ENCODE measurements around the gene DOCK8.

DOCK8 gene

GRCh38 chr9:469672-470551, 255.2 kb downstream of the DOCK8 start:
- peak; percentile 82 for DNase-seq

DNA sequence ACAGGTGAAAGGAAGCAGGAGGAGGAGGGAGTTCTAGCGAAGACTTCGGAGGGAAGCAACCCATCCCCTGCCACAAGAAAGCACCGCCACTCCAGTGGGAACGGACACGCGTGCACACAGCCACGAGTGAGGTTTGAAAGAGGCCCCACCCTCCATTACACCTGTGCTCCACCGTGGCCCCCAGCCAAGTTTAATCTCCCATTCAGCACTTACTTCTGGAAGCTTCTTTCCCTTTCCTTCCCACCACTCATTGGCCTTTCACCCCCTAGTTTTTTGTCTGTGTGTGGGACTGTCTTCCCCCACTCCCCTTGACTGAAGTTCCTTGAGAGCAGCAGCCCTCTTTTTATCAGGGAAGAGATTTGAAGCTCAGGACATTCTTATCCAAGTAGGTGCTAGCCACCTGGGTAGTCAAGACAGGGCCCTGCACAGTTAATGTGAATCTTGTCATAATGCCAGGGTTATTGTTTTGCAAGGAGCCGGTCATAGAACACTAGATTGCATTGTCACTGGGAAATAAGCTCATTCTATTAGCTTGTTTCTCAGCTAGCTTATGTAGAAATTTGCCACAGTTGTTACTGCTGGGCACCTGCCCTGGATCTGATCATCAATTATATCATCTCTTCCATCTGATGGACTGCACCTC, 256.0 kb downstream of the DOCK8 start:
- no peak for DNase-seq

DNA sequence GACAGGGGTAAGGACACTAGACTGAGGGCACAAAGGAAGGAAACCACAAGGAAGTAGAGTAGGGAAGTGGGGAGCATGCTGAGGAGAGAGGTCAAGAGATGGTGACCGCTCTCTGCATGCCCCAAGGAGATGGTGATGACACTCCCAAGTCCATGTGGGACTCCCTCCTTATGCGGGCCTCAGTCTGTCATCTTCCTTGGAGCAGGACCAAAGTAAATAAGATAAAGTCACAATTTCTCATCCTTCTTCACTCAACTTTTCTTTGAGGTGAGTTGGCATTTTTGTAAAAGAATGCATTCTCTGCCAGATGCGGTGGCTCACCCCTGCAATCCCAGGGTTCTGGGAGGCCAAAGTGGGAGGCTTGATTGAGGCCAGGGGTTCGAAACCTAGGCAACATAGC, 256.7 kb downstream of the DOCK8 start:
- DNase-seq, result no peak

DNA sequence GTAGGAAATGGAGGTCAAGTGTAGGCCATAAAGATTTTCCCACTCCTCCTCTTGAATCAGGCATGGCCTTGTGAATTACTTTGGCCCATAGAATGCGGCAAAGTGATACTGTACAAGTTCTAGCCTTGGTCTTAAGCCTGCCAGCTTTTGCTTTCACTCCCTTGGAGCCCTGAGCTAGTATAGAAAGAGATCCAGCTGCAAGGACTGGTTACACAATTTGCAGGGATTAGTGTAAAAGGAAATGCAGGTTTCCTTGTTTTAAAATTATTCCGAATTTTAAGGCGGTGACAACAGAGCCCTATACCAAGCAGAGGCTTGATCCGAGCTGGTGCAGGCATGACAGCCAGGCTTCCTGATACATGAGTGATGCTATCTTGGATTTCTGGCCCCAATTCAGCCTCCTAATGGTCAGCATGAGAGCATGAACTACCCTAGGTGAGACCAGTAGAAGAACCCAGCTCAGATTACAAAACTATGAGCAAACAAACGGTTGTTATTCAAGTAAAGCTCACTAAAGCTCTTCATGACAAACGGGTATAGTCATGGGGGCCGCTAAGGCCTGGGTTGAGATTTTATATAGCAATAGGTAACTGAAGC, 257.9 kb downstream of the DOCK8 start:
- no peak for DNase-seq

- DNase-seq, result no peak
These were observed 262.5 kb downstream of the DOCK8 start for GRCh38 chr9:477193-477592.

DNA sequence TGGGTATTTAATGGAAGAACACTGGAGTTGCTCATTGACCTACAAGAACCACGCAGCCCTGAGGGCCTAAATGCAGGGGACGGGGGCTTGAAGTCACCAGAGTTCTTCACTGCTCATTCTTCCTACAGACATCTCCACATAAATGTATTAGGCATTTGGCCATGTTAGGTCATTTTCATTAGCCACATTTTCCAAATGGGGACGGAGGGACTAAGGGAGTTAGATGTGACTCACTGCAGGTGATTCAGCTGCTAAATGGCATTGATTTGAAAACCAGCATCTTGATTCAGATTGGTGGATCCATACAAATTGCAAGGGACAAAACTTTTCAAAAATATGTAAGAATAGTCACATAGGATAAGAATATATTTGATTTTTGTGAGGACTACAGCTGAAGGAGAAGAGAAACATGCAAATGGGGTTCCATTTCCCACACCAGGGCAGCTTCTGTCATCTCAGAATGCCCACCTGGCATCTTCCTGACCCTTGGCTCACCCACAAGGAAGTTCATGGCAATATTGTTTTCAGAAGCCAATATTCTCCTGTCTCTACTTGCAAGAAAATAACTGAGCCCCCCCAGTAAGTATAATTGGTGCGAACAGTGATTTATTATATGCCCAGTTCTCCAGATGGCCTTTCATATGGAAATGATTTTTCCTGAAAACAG, 264.8 kb downstream of the DOCK8 start:
- DNase-seq, result no peak

GRCh38 chr9:479971-480350, 265.3 kb downstream of the DOCK8 start:
- no peak for DNase-seq

- DNase-seq, result no peak
These were observed 268.1 kb downstream of the DOCK8 start for GRCh38 chr9:482739-483138.

GRCh38 chr9:486156-486555, 271.5 kb downstream of the DOCK8 start:
- DNase-seq, result no peak

DNA sequence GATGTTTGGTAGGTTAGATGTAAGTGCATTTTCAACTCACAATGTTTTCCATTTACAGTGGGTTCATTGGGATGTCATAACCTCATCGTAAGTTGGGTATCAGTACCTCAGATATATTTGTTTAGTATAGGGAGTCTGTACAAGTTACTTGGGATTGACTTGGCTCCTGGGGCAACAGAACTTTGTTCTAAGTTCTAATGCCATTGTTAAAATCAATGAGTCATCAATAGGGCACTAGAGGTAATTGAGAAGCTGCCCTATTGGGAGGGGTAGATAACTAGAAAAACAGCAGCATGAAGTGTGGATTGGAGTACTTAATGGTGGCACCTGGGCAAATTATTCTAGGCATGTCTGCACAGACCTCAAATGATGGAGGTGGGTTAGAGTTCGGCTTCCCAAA, 272.8 kb downstream of the DOCK8 start:
- DNase-seq, result no peak

DNA sequence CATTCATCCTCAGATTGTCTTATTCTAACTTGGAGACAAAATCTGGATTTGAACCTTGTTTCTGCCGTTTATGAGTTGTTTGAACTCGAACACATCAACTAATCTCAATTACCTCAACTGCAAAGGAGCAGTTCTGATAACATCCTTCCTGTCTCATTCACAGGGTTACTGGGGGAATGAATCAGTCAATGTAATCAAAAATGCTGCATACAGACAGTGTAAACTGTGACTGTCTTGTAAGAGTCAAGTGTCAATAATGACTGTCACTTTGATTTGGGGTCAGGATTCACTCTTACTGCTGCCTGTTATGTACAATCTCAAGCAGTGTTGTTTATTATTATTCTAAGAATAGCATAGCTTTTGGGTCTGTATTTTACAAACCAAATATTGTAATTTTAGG, 273.8 kb downstream of the DOCK8 start:
- no peak for DNase-seq

DNA sequence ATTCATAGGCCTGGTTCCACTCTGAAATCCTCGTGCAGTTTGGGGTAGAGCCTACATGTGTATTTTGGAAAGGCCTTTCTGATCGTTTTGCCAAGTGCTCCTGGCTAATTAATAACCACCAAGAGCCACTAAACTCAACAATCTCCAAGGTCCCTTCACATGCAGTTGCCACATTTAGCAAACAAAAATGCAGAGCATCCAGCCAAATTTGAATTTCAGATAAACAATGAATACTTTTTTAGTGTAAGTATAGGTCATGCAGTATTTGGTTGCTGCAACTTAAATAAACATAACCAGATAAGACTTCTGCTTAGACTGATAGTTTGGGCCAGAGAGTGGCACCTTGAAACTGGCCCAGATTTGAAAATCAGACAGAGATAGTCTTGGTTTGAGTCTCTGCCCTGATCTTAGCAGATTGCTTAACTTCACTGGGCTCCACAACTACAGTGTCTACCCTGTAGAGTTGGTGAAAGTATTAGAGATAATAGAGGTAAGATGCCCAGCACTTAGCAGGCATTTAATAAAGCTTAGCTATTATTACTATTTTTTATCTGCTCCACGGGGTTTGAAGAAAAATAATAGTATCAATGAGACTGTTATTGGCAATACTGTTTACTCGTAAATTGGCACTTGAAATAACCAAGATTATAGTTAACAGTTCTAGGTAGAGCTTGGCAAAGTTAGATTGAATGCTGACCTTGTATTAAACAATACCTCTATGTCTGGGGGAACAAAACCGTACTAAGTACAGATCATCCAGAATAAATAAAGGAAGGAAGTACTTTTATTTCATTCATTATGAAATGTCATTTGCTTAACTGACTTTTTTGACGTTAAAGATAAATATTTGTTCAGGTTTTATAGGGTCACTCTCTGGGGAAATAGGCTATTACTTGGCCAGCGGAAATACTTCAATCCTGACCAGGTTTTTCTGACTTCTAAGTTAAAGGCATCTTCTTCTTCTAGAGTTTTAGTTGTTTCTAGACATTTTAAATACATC, 274.8 kb downstream of the DOCK8 start:
- no peak for DNase-seq

DNA sequence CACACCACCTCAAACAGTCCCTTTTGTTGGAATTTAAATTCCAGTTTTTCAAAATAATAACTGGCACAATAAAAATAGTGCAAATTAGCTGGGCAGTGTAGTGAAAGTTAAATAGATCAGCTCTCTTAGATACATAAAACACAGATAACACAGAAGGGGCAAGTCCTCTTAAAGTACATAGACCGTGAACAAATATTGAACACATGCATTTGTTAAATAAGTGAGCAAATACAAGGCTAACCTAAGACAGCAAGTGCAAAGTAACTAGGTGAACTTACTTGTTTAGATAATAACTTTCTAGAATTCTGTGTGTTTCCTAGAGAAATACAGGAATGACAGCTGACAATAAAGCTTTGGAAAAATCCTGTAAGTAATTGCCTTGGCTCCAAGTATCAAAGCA, 280.1 kb downstream of the DOCK8 start:
- DNase-seq, result no peak

DNA sequence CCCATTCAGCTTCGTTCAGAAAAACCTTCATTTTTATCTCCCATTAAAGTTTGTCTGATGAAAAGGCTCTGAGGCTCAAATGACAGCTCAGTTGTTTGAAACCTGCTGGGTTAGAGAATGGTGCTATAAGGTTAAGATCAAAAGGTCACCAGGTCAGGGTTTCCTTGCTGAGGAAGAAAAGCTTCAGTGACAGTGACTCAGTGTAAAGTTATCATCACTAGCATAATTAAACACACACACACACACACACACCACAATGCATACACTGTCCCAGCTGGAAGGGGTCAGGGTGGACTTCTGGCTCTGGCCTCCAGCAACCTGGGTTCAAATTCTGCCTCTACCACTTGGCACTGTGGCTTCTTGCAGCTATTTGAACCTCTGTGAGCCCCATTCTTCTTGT, 281.1 kb downstream of the DOCK8 start:
- DNase-seq, result no peak

DNA sequence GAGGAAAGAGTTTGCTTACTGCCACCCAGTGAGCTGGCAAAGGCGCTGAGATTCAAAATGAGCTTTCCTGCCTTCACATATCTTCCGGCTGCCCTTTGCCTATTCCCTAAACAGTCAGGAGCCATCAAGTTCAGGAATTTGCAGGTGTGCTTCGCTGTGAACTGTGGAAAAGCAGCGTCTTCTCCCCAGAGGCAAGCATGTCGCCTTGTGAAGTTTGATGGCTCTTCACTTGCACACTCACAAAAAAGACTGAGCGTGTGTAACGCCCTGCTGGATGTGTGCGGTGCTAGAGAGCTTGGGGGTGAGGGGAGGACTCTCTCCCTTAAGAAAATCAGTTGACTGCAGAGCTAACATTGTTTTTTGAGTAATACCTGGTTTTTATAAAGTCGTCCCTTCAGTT, 288.7 kb downstream of the DOCK8 start:
- DNase-seq, result no peak

GRCh38 chr9:503881-504852, 289.5 kb downstream of the DOCK8 start, which contains the start of gene KANK1:
Gene KANK1, plus strand, starts transcription at chr9:504695.
- DNase-seq, result peak; percentile 30

DNA sequence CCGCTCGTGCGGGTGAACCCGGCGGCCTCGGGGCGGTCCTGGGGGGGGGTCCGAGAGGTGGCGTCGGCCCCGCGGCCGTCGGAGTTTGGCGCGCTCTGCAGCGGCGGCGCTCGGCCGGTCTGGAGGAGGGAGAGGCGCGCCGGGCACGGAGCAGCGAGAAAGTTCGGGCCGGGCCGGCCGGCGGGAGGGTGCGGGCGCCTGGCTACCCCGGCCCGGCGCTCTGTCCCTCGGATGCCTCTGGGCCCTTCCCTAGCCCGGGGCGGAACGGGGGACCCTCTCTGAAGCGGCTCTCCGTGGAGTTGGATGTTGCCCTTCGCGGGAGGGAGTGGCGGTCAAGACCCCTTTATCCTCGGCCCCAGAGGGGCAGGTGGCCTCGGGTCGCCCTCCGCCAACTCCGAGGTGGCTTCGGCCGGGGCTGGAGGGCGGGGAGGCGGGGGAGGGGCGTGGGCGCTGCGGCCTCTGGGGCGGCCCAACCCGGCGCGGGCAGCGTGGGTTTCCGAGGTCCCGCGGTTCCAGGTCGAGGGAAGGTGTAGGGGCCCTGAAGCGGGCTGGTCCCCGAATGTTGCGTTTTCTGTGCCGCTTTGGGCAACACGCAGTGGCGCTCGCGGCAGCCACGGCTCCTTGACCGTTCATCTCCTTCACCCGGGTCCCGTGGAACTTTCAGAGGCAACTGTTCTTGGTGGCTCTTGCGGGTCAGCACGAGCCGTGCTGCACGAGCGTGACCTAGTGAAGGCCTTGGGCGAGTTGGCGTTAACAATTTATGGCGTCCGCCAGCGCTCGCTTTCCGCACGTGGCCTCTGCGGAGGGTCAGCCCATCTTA, 290.5 kb downstream of the DOCK8 start:
- DNase-seq, result no peak

- DNase-seq, result no peak
These were observed 291.0 kb downstream of the DOCK8 start for GRCh38 chr9:505741-506059.

- DNase-seq, result no peak
These were observed 291.6 kb downstream of the DOCK8 start for GRCh38 chr9:506281-506680.

DNA sequence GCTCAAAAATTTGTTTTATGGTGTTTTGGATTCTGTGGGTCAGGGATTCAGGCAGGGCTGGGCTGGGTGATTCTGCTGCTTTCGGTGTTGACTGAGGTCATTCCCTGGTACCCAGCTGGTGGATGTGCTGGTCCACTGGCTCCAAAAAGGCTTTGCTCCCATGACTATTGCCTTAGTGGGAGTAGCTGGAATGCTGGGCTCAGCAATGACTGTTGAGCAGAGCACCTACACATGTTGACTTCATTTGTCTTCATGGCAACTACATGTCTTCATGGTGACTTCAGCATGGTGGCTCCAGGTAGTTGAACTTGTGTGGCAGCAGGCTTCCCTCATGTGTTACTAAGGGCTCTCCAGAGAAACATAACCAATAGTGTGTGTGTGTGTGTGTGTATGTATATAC, 297.2 kb downstream of the DOCK8 start:
- no peak for DNase-seq

All from NCI-H2227 treated with DMSO at 0.1 percent for 48 hours (cell line).